NCI-H1930 (cell line): ENCODE data around the gene ZSCAN16.

Experiments
- DNase-seq, 2 experiments: peaks; one replicate each; lab custom pipeline; 2025; lab: John Stamatoyannopoulos, UW

Gene ZSCAN16

DNA sequence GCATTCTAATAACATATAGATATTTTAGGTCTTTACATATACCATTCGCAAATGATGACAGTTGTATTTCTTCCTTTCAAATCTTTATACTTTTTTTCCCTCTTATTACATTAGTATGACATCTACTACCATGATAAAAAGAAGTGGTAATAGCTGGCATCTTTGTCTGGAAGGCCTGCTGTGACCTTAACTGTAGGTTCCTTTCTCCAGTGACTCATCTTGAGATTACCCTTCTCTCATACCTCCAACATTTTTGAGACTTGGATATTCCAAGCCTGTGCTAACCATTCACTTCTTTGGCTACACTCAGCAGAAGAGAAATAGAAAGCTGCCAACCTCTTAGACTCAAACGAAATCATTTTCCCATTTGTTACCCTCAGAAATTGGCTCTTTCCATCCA, 47.6 kb downstream of the ZSCAN16 start:
- no peak for DNase-seq

DNA sequence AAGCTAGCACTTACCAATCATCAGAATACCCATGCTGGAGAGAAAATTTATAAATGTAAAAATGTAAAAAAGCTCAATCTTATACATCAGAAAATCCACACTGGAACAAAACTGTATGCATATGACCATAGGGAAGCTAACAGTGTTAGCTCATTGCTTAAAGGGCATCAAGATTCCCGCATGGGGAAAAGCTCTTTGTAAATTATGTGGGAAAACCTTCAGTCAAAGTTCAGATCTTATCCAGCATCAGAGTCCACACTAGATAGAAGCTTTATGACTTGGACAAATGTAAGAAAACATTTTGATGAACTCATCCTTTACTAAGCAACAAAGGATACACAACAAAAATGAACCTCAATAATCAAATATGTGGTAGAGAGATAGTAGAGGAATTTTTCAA, 52.0 kb downstream of the ZSCAN16 start:
- no peak for DNase-seq
